A549 (cell line): ENCODE data around the gene MME. TPM values are rescaled to one million over a fixed set of nuclear protein-coding genes. Genes with fewer than 3 reads are reported as not detected.

Experiments
- ATAC-seq, 2 experiments: fragments of 200-7000 bp in 1 of 2; fragments of >200 bp in 1 of 2; cut with Nextera tagmentation in 1 of 2; cut with Tn5 transposase in 1 of 2; 3 replicates each; pipeline versions ENCODE4 v1.8.0 to v1.9.1; 2018 to 2020; ENCODE audit warnings: mild to moderate bottlenecking in 1 of 2, moderate library complexity in 1 of 2
- CTCF ChIA-PET: fragments of 300-600 bp; sonication (Branson Sonifier 250); formaldehyde crosslinking; extraction: SDS; loops from one replicate; lab custom pipeline; 2021; ENCODE audit warnings: antibody characterized with exemption, inconsistent platforms; lab: Yijun Ruan, JAX
- POLR2A ChIA-PET: fragments of 350-600 bp; formaldehyde crosslinking; extraction: SDS; loops from one replicate; lab custom pipeline; 2021; ENCODE audit warnings: antibody characterized with exemption, inconsistent platforms; lab: Yijun Ruan, JAX
- DNase-seq, 2 experiments: peaks; one replicate each; pipeline versions ENCODE4 v3.0.0 to v3.0.0-alpha.2; 2011 to 2016; ENCODE audit warnings: low read depth in 1 of 2, low spot score in 1 of 2
- FAIRE-seq: peaks from 2 replicates; lab custom pipeline; 2011; peaks lifted over from hg19 to GRCh38; lab: Jason Lieb, UNC
- H3K27ac ChIP-seq, 2 experiments: fragments of >200 bp; sonication (Bioruptor Twin); formaldehyde crosslinking; 3 replicates each; pipeline ENCODE4 v1.5.1; 2016 to 2017
- H3K4me1 ChIP-seq: fragments of >200 bp; sonication (Bioruptor Twin); formaldehyde crosslinking; 3 replicates; pipeline ENCODE4 v1.6.1; 2016
- H3K4me2 ChIP-seq: fragments of >200 bp; sonication (Bioruptor Twin); formaldehyde crosslinking; 3 replicates; pipeline ENCODE4 v1.6.1; 2016
- H3K4me3 ChIP-seq: fragments of >200 bp; sonication (Bioruptor Twin); formaldehyde crosslinking; 3 replicates; pipeline ENCODE4 v1.5.1; 2016
- H3K9me3 ChIP-seq: fragments of >200 bp; sonication (Bioruptor Twin); formaldehyde crosslinking; 3 replicates; pipeline ENCODE4 v1.6.1; 2016
- CBX2 ChIP-seq: fragments of 200-600 bp; sonication (generic); IDR thresholded peaks from 2 replicates; pipeline ENCODE4 v1.6.1; 2016; ENCODE audit warnings: low read depth, mild to moderate bottlenecking, borderline replicate concordance
- CBX8 ChIP-seq: fragments of 200-600 bp; sonication (generic); IDR thresholded peaks from 2 replicates; pipeline ENCODE4 v1.6.1; 2016
- CHD4 ChIP-seq: fragments of 200-600 bp; sonication (generic); IDR thresholded peaks from 2 replicates; pipeline ENCODE4 v1.6.1; 2016; ENCODE audit warnings: antibody characterized with exemption, mild to moderate bottlenecking, borderline replicate concordance
- HEYL ChIP-seq: fragments of 250-450 bp; sonication (Bioruptor Pico); IDR thresholded peaks from 2 replicates; pipeline ENCODE4 v1.8.0; 2021; ENCODE audit warnings: mild to moderate bottlenecking, moderate library complexity
- HOXA7 ChIP-seq: fragments of 250-450 bp; sonication (Bioruptor Pico); IDR thresholded peaks from 2 replicates; pipeline ENCODE4 v1.5.0; 2020; ENCODE audit warnings: mild to moderate bottlenecking, moderate library complexity
- HOXB5 ChIP-seq: fragments of 250-450 bp; sonication (Bioruptor Pico); IDR thresholded peaks from 2 replicates; pipeline ENCODE4 v1.5.0; 2020; ENCODE audit warnings: mild to moderate bottlenecking, moderate library complexity
- MAZ ChIP-seq: fragments of 150-350 bp; IDR thresholded peaks from 2 replicates; pipeline ENCODE4 v1.6.1; 2014; ENCODE audit warnings: antibody characterized with exemption, low read depth, low read length, borderline replicate concordance
- PHF8 ChIP-seq: fragments of 200-600 bp; sonication (generic); IDR thresholded peaks from 2 replicates; pipeline ENCODE4 v1.6.1; 2016; ENCODE audit warnings: low read depth, mild to moderate bottlenecking, antibody characterized with exemption, moderate library complexity, borderline replicate concordance
- POLR2AphosphoS2 ChIP-seq: conservative IDR thresholded peaks from 2 replicates; pipeline ENCODE4 v1.6.1; 2012; ENCODE audit warnings: low read length, improper control_type of control experiment, inconsistent platforms
- RAD21 ChIP-seq, 2 experiments: fragments of >200 bp in 1 of 2; sonication (Bioruptor Twin) in 1 of 2; formaldehyde crosslinking in 1 of 2; IDR thresholded peaks in 1 of 2; conservative IDR thresholded peaks in 1 of 2; 2 replicates in 1 of 2; 3 replicates in 1 of 2; pipeline ENCODE4 v1.6.1; 2012 to 2018; ENCODE audit warnings: inconsistent platforms in 1 of 2
- RCOR1 ChIP-seq: fragments of 150-350 bp; IDR thresholded peaks from 2 replicates; pipeline ENCODE4 v1.6.1; 2014; ENCODE audit warnings: antibody characterized with exemption, low read length, low read depth
- RFX5 ChIP-seq: fragments of 450-650 bp; IDR thresholded peaks from 2 replicates; pipeline ENCODE4 v1.7.1; 2014; ENCODE audit warnings: antibody characterized with exemption, mild to moderate bottlenecking, moderate library complexity
- SMC3 ChIP-seq: fragments of >200 bp; sonication (Bioruptor Twin); formaldehyde crosslinking; IDR thresholded peaks from 3 replicates; pipeline ENCODE4 v1.6.1; 2018; ENCODE audit warnings: inconsistent platforms
- TFCP2L1 ChIP-seq: fragments of 250-450 bp; sonication (Bioruptor Pico); IDR thresholded peaks from 2 replicates; pipeline ENCODE4 v1.5.0; 2021; ENCODE audit warnings: mild to moderate bottlenecking
- ZNF302 ChIP-seq: fragments of 250-450 bp; sonication (Bioruptor Pico); IDR thresholded peaks from 2 replicates; pipeline ENCODE4 v1.9.0; 2021; ENCODE audit warnings: inconsistent platforms, mild to moderate bottlenecking, moderate library complexity
- WGBS: methylation state at CpG from one replicate; pipeline ENCODE4 v1.1.6; 2017; ENCODE audit errors: missing lambda C conversion rate; 5-methylcytosine and 5-hydroxymethylcytosine counted together
- polyA plus RNA-seq, 4 experiments: library from polyadenylated mRNA; depleted of rRNA in 3 of 4; stranded (reverse); fragments of >200 nt; fragmentation: RNase III in 1 of 4; extraction: RNeasy Plus Mini Kit Qiagen cat#74134 plus additional on column Dnase treatment in 1 of 4; gene quantifications; 2 replicates in 3 of 4; 3 replicates in 1 of 4; pipeline ENCODE4 v1.2.3, GENCODE V29; 2011 to 2017
- TF ChIP-seq, protein P1 (sequence below): fragments of 200-600 bp; sonication (generic); IDR thresholded peaks from 2 replicates; pipeline ENCODE4 v1.6.1; 2016; ENCODE audit warnings: antibody characterized with exemption, mild to moderate bottlenecking, moderate library complexity
- TF ChIP-seq, protein P2 (sequence below): fragments of 450-650 bp; IDR thresholded peaks from 2 replicates; pipeline ENCODE4 v1.6.1; 2014; ENCODE audit warnings: antibody characterized with exemption
- TF ChIP-seq, protein P3 (sequence below): fragments of >200 bp; sonication (Bioruptor Twin); formaldehyde crosslinking; IDR thresholded peaks from 2 replicates; pipeline ENCODE4 v1.6.1; 2016
- TF ChIP-seq, protein P4 (sequence below): fragments of 250-450 bp; sonication (Bioruptor Pico); IDR thresholded peaks from 2 replicates; pipeline ENCODE4 v1.5.0; 2021; ENCODE audit warnings: mild to moderate bottlenecking, moderate library complexity, borderline replicate concordance
- TF ChIP-seq, protein P5 (sequence below): fragments of 250-450 bp; sonication (Bioruptor Pico); IDR thresholded peaks from 2 replicates; pipeline ENCODE4 v1.5.0; 2020; ENCODE audit warnings: low read depth, mild to moderate bottlenecking, moderate library complexity
- TF ChIP-seq, protein P6 (sequence below): fragments of >200 bp; sonication (Bioruptor Twin); formaldehyde crosslinking; IDR thresholded peaks from 3 replicates; pipeline ENCODE4 v1.6.1; 2016

MME gene
- polyA plus RNA-seq, 2 of the 4 experiments (the other 2 are of a cell fraction), result not detected

DNA sequence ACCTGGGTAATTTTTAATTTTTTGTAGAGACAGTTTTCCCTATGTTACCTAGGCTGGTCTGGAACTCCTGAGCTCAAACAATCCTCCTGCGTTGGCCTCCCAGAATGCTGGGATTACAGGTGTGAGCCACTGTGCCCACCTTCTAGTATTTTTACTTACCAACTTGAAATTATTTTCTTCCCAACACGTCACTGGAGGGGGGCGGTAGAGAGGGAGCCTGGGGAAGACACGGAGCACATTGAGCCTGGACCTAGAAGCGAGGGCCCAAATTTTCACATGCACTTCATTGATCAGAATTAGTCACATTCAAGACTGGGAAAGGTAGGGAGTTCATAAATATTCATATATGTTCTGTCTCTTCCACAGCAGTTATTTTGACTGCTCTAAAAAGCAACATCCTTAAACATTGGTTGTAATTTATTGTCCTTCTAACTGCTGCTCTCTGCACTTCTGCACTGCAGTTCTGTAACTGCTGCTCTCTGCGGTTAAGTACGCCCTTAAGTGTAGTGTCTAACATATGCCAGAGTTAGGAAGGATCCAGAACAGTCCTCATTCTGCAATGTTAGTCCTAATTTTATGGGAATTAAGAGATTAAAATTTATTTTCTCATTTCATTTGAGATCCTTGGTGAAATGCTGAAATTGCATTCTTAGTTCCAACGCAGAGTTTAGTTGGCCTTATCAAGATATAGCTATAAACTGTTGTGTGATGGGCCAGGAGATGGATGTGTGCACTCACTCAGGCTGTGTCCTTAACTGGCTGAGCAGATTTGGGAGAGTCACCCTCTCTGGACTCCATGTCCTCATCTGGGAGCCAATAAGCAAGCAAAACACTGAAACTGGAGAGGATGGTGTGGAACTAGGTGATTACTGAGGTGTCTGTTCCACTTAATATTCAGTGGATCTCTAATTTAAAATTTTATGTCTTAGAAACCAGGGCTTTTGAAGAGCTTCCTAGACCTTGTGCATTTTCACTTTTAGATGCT lies 115.1 kb downstream of the MME start (continued):
- TF ChIP-seq POLR2AphosphoS2 (no peak), TFCP2L1 (no peak), ZNF302 (CRISPR knock-in tag) (no peak), HEYL (CRISPR knock-in tag) (no peak), SMC3 (no peak)

DNA sequence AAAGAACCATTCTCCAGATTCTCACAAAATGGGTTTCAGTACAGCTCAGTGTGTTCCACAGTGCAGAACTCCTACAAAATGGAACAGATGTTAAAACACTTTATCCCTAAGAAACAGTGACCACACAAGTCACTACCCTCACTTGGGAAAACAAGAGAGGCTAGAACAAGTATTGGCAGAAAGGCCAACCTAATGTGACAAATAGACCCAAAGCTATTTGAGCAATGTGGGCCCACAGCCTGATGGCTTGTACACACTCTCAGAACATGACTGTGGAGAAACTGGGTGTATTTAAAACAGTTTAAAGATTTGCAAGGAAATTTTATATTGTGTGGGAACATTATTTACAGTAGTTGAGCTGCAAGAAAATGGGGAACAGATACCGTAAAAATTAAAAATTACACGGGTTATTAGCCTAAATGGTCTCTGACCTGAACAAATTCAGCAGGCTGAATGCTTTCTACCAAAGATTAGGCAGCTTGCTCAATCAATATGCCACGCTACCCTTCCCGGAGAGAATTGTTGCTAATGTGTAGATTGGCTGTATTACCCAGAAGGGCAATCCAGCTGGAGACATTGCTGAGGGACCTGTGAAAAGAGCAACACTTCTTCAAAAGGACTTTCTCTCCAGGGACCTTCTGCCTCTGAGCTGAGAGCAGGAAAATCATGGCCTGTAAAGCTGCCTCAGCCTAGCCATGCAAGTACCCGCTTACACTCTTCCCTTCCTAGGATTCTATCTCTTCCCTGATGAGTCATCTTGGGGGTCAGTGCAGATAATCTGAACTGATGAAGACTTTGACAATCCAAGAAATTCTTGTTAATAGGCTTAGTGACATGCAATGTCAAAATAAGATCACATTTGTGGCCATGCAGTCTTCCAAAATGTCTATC lies 116.3 kb downstream of the MME start:
- Histone ChIP-seq H3K9me3 (no peaks in the 10 kb centered on the region), H3K4me1 (no peaks in the 10 kb centered on the region), H3K4me2 (no peak overlapping the region), H3K27ac (no peak overlapping the region), H3K4me3 (no peak overlapping the region)
- ChIA-PET CTCF (interaction anchor here (0.6 kb wide), 2 partner anchors 257 to 907 kb away, joined by 3 read pairs; no protein-coding TSS in a partner anchor), POLR2A (no interaction called here)
- no peak for ATAC-seq
- FAIRE-seq, result no peak
- WGBS, result 37% methylated on average over 5 of the region's 5 CpGs
- DNase-seq, result no peak
- TF ChIP-seq, protein P1, sequence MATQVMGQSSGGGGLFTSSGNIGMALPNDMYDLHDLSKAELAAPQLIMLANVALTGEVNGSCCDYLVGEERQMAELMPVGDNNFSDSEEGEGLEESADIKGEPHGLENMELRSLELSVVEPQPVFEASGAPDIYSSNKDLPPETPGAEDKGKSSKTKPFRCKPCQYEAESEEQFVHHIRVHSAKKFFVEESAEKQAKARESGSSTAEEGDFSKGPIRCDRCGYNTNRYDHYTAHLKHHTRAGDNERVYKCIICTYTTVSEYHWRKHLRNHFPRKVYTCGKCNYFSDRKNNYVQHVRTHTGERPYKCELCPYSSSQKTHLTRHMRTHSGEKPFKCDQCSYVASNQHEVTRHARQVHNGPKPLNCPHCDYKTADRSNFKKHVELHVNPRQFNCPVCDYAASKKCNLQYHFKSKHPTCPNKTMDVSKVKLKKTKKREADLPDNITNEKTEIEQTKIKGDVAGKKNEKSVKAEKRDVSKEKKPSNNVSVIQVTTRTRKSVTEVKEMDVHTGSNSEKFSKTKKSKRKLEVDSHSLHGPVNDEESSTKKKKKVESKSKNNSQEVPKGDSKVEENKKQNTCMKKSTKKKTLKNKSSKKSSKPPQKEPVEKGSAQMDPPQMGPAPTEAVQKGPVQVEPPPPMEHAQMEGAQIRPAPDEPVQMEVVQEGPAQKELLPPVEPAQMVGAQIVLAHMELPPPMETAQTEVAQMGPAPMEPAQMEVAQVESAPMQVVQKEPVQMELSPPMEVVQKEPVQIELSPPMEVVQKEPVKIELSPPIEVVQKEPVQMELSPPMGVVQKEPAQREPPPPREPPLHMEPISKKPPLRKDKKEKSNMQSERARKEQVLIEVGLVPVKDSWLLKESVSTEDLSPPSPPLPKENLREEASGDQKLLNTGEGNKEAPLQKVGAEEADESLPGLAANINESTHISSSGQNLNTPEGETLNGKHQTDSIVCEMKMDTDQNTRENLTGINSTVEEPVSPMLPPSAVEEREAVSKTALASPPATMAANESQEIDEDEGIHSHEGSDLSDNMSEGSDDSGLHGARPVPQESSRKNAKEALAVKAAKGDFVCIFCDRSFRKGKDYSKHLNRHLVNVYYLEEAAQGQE, result no peak
- TF ChIP-seq, protein P2, sequence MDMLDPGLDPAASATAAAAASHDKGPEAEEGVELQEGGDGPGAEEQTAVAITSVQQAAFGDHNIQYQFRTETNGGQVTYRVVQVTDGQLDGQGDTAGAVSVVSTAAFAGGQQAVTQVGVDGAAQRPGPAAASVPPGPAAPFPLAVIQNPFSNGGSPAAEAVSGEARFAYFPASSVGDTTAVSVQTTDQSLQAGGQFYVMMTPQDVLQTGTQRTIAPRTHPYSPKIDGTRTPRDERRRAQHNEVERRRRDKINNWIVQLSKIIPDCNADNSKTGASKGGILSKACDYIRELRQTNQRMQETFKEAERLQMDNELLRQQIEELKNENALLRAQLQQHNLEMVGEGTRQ, result no peak
- TF ChIP-seq CBX8 (no peak), HOXA7 (CRISPR knock-in tag) (no peak), CBX2 (no peak), RFX5 (no peak), RCOR1 (no peak), TFCP2L1 (no peak), CHD4 (no peak), PHF8 (no peak), RAD21 (conservative IDR thresholded peaks at IDR 0.05 in 1 of 2, IDR thresholded peaks at IDR 0.05 in 1 of 2) (no peak), MAZ (no peak), HOXB5 (CRISPR knock-in tag) (no peak)
- TF ChIP-seq, protein P3, sequence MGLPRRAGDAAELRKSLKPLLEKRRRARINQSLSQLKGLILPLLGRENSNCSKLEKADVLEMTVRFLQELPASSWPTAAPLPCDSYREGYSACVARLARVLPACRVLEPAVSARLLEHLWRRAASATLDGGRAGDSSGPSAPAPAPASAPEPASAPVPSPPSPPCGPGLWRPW, result no peak
- TF ChIP-seq, protein P4, sequence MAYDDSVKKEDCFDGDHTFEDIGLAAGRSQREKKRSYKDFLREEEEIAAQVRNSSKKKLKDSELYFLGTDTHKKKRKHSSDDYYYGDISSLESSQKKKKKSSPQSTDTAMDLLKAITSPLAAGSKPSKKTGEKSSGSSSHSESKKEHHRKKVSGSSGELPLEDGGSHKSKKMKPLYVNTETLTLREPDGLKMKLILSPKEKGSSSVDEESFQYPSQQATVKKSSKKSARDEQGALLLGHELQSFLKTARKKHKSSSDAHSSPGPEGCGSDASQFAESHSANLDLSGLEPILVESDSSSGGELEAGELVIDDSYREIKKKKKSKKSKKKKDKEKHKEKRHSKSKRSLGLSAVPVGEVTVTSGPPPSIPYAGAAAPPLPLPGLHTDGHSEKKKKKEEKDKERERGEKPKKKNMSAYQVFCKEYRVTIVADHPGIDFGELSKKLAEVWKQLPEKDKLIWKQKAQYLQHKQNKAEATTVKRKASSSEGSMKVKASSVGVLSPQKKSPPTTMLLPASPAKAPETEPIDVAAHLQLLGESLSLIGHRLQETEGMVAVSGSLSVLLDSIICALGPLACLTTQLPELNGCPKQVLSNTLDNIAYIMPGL, result no peak
- TF ChIP-seq, protein P5, sequence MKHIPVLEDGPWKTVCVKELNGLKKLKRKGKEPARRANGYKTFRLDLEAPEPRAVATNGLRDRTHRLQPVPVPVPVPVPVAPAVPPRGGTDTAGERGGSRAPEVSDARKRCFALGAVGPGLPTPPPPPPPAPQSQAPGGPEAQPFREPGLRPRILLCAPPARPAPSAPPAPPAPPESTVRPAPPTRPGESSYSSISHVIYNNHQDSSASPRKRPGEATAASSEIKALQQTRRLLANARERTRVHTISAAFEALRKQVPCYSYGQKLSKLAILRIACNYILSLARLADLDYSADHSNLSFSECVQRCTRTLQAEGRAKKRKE, result no peak
- TF ChIP-seq, protein P6, sequence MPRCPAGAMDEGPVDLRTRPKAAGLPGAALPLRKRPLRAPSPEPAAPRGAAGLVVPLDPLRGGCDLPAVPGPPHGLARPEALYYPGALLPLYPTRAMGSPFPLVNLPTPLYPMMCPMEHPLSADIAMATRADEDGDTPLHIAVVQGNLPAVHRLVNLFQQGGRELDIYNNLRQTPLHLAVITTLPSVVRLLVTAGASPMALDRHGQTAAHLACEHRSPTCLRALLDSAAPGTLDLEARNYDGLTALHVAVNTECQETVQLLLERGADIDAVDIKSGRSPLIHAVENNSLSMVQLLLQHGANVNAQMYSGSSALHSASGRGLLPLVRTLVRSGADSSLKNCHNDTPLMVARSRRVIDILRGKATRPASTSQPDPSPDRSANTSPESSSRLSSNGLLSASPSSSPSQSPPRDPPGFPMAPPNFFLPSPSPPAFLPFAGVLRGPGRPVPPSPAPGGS, result no peak
